Activated T-cell treated with anti-CD3 and anti-CD28 coated beads, Interleukin-2, amount 50 U/mL, for 48 hours (primary cell): ENCODE measurements around the gene SLC25A18.

Experiments
- DNase-seq, 2 experiments: peaks; one replicate each; pipeline ENCODE4 v3.0.0-alpha.2; 2020

Gene SLC25A18

GRCh38 chr22:17570851-17571631, 7.7 kb downstream of the SLC25A18 start:
- DNase-seq: no peak

GRCh38 chr22:17575151-17575550, 11.9 kb downstream of the SLC25A18 start:
- no peak for DNase-seq

GRCh38 chr22:17575681-17576080, 12.4 kb downstream of the SLC25A18 start:
- no peak for DNase-seq

- DNase-seq: no peak
These were observed 13.2 kb downstream of the SLC25A18 start for GRCh38 chr22:17576470-17576869.

GRCh38 chr22:17578136-17578754, 14.9 kb downstream of the SLC25A18 start:
- DNase-seq: no peak

- no peak for DNase-seq
These were observed 16.3 kb downstream of the SLC25A18 start for GRCh38 chr22:17579535-17579981.

- DNase-seq: no peak
These were observed 17.2 kb downstream of the SLC25A18 start for GRCh38 chr22:17580441-17581031.

GRCh38 chr22:17581056-17581455, 17.8 kb downstream of the SLC25A18 start:
- no peak for DNase-seq

- DNase-seq: no peak
These were observed 18.3 kb downstream of the SLC25A18 start for GRCh38 chr22:17581631-17582030.

- DNase-seq: no peak
These were observed 19.9 kb downstream of the SLC25A18 start for GRCh38 chr22:17583151-17583550.

GRCh38 chr22:17586831-17587440, 23.6 kb downstream of the SLC25A18 start:
- no peak for DNase-seq

GRCh38 chr22:17587629-17588028, 24.3 kb downstream of the SLC25A18 start:
- no peak for DNase-seq

- DNase-seq: no peak
These were observed 25.3 kb downstream of the SLC25A18 start for GRCh38 chr22:17588606-17589005.

GRCh38 chr22:17589810-17590375, 26.6 kb downstream of the SLC25A18 start:
- no peak for DNase-seq

GRCh38 chr22:17590586-17590985, 27.3 kb downstream of the SLC25A18 start:
- no peak for DNase-seq

- no peak for DNase-seq
These were observed 28.9 kb downstream of the SLC25A18 start for GRCh38 chr22:17592201-17592600.

- no peak for DNase-seq
These were observed 32.9 kb downstream of the SLC25A18 start for GRCh38 chr22:17596226-17596625.

- no peak for DNase-seq
These were observed 33.9 kb downstream of the SLC25A18 start for GRCh38 chr22:17597217-17597616.

GRCh38 chr22:17598318-17598717, 35.0 kb downstream of the SLC25A18 start:
- DNase-seq: no peak

- no peak for DNase-seq
These were observed 37.7 kb downstream of the SLC25A18 start for GRCh38 chr22:17601031-17601430.

- DNase-seq: no peak
These were observed 40.4 kb downstream of the SLC25A18 start for GRCh38 chr22:17603668-17604067.

GRCh38 chr22:17606496-17606895, 43.2 kb downstream of the SLC25A18 start:
- DNase-seq: no peak

GRCh38 chr22:17607891-17608521, 44.7 kb downstream of the SLC25A18 start:
- no peak for DNase-seq
